GM12891 (cell line): ENCODE measurements around the gene POMT1.

Experiments
- POLR2A ChIP-seq: IDR thresholded peaks from 2 replicates; pipeline ENCODE4 v1.6.1; 2011; ENCODE audit warnings: low read depth, low read length, control low read depth
- POLR2AphosphoS5 ChIP-seq: IDR thresholded peaks from 2 replicates; pipeline ENCODE4 v1.6.1; 2011; ENCODE audit warnings: low read depth, low read length, control low read depth
- POU2F2 ChIP-seq: IDR thresholded peaks from 2 replicates; pipeline ENCODE4 v1.6.1; 2011; ENCODE audit warnings: low read depth, mild to moderate bottlenecking, control low read depth, low read length, moderate library complexity
- SPI1 ChIP-seq: IDR thresholded peaks from 2 replicates; pipeline ENCODE4 v1.6.1; 2011; ENCODE audit warnings: low read depth, low read length, control low read depth
- TAF1 ChIP-seq: IDR thresholded peaks from 2 replicates; pipeline ENCODE4 v1.6.1; 2011; ENCODE audit warnings: low read depth, low read length, control low read depth

DNA sequence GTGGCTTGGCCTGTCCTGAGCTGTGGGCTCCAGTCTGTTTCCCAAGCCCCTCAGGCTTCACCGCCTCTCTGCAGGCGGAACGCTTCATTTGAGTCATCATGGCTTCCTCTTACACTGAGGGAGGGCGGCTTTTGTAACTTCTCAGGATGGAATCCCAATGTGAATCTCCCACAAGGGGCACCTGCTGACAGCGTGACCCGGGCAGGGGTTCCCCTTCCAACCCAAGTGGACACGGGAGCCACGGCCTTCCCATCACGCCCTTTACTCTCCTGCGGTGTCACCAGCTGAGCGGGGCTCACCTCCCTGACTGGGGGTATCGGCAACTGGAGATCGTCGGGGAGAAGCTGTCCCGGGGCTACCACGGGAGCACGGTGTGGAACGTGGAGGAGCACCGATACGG is 15.8 kb downstream of the POMT1 start:
- TF ChIP-seq POU2F2 (no peak), TAF1 (no peak), SPI1 (no peak), POLR2A (no peak), POLR2AphosphoS5 (no peak)
